COLO668 (cell line): Measurements from ENCODE around the gene ARHGAP8.
A peak's percentile ranks its signal among the peaks of the same experiment; 100 is the strongest.
"Not testable (repeated sequence)": the region's sequence is repeated elsewhere in the genome, so short reads cannot be mapped to it uniquely, and the experiment has no call there.

Experiments used
- DNase-seq: peaks from one replicate; lab custom pipeline; 2025; ENCODE audit not compliant: unreplicated experiment; lab: John Stamatoyannopoulos, UW

Gene ARHGAP8

DNA sequence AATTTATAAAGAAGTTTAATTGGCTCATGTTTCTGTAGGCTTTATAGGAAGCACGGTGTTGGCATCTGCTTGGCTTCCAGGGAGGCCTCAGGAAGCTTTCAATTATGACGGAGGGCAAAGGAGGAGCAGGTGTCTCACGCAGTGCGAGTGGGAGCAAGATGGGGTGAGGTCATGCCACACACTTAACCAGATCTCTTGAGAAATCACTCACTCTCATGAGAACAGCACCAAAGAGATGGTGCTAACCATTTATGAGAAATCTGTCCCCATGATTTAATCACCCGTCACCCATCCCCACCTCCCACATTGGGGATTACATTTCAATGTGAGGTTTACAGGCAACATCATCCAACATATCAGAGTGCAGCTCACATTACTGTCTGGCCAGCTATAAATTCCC is 103.5 kb downstream of the ARHGAP8 start:
- DNase-seq, result no peak

GRCh38 chr22:44858819-44859218 is 106.4 kb downstream of the ARHGAP8 start:
- not testable (repeated sequence) for DNase-seq

- no peak for DNase-seq
Measured at GRCh38 chr22:44859641-44860040, 107.3 kb downstream of the ARHGAP8 start.

GRCh38 chr22:44860311-44860710 is 107.9 kb downstream of the ARHGAP8 start:
- no peak for DNase-seq

- DNase-seq, result no peak
Measured at GRCh38 chr22:44861245-44861644, 108.9 kb downstream of the ARHGAP8 start.

DNA sequence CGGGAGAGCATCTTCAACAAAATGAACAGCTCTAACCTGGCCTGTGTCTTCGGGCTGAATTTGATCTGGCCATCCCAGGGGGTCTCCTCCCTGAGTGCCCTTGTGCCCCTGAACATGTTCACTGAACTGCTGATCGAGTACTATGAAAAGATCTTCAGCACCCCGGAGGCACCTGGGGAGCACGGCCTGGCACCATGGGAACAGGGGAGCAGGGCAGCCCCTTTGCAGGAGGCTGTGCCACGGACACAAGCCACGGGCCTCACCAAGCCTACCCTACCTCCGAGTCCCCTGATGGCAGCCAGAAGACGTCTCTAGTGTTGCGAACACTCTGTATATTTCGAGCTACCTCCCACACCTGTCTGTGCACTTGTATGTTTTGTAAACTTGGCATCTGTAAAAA is 109.9 kb downstream of the ARHGAP8 start:
- no peak for DNase-seq

DNA sequence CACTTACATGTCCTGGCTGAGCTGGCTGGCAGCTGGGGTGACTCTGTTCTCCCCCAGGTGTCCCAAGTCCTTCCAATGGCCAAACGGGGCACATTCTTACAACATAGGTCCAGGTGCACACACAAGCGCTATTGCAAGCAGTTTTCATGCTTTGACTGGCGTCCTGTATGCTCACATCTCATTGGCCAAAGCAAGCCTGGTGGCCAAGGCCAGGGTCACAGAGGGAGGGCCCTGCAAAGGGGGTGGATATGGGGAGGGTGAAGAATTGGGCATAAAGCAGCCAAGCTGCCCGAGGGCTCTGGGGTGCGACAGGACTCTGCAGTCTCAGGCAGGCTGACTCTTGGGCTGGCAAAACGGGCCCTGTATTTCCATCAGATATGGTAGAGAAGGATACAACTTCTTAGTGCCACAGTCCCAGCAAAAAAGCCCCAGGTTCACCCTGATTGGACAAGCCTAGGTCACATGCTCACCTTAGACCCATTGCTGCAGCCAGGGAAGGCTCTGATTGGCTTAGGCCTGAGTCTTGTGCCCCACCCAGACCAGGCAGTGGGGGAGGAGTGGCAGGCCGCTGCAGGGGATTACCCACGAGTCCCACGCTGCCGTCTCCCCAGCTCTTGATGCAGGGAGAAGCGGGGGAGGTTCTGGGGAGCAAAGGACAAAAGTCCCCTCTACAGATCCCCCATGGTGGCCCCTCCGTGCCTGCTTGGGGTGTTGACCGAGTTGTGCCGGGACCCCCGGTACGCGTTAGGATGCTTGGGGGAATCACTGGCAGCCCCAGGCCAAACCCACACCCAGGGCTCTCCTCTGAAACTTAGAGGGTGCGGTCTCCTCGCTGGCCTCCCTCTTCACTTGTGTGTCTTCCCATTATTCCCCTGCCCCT is 110.8 kb downstream of the ARHGAP8 start:
- DNase-seq, result no peak

DNA sequence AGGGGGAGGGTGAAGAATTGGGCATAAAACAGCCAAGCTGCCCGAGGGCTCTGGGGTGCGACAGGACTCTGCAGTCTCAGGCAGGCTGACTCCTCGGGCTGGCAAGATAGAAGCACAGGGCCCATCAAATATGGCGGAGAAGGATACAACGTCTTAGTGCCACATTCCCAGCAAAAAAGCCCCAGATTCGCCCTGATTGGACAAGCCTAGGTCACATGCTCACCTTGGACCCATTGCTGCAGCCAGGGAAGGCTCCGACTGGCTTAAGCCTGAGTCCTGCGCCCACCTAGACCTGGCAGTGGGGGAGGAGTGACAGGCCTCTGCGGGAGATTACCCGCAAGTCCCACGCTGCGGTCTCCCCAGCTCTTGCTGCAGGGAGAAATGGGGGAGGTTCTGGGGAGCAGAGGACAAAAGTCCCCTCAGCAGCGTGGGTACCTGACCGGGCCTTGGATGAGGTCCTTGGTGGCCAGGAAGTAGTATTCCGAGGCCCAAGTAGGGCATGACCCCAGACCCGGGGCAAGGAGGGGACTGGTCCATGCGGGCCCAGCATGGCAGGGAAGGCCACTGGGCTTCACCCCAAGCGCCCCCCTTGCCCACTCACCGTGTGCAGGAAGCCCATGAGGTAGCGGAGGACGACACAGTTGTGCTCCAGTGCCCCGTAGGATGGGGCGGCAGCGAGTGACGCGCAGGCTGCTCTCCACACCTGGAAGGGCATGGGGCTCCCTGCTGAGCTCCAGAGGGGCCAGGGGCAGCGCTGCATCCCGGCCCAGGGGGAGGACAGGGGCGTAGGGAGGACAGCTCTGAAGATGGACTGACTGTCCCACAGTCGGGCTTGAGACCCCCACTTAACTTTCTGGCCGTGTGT is 113.0 kb downstream of the ARHGAP8 start:
- DNase-seq, result no peak

- DNase-seq, result no peak
Measured at GRCh38 chr22:44869196-44869595, 116.8 kb downstream of the ARHGAP8 start.

GRCh38 chr22:44870021-44870420 is 117.6 kb downstream of the ARHGAP8 start:
- peak; percentile 29 for DNase-seq

- no peak for DNase-seq
Measured at GRCh38 chr22:44871782-44872181, 119.4 kb downstream of the ARHGAP8 start.

DNA sequence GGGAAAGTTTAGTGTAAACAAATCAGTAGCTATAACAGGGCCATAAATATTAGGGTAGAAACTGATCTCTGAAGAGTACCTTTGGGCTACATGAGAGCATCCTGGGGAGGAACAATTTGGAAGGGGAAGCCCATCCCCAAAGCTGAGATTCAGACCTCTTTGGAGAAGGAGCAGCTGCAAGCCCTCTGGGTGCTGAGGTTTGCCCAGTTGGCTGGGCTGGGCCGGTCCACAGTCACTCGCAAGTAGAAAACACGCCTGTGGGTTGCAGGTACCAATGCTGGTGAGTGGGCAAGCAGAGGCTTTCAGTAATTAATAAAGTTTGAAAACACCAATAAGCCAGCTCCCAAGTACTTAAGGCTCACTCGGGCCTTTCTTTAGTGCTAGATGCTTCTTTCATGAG is 124.5 kb downstream of the ARHGAP8 start:
- DNase-seq, result no peak

DNA sequence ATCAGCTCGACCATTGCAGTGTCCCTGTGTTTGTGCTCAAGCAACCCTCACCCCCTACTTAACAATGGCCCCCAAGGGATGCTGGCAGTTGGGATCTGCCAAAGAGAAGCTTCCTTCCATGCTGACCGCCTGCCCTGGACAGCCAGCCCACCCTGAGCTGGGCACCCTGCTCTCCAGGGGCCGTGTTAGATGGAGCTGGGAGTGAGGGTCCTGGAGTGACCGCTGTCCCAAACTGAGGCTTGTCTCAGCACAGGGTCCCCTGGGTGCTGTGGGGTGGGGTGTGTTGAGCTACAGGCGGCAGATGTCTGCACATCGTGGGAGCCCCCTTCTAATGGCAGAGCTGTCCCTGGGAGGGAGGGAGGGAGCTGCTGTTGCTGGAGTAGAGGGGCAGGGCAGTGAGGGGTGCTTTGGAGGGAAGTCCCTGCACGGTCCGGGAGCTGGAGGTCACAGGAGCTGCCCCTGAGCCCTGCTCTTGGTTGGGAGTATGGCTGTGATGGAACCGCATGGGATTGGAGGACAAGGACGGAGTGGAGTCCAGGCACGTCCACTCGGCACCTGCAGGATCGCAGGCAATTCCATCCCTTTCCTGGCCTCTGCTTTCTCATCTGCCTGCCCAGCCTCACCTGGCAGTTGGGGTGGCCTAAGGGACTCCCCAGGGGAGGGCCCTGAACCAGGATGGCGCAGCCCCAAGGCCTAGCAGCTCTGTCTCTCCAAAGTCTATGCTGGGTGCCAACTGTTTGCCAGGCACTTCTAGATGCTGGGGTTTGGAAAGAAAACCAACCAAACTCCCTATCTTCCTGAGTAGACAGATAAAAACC is 126.3 kb downstream of the ARHGAP8 start:
- no peak for DNase-seq

GRCh38 chr22:44879301-44879680 is 126.9 kb downstream of the ARHGAP8 start:
- DNase-seq, result no peak

GRCh38 chr22:44880610-44881290 is 128.4 kb downstream of the ARHGAP8 start:
- DNase-seq, result no peak

DNA sequence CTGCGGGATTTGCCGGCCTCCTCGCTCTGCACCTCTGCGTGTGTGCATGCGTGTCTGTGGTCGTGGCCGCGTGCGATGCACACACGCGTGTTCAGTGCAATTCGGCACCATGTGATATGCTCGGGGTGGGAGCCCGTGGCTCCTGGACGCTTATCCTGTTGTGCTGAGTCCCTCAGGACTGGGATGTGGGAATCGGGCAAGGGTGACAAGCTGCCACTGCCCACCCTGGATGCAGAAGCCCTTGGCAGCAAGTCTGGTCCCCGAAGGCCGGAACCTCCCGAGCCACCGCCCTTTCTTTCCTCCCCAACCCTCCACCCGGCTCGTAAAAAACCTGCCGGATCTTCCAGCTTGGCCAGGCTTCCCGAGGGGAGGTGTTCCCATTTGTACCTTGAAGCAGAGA is 129.2 kb downstream of the ARHGAP8 start:
- no peak for DNase-seq

DNA sequence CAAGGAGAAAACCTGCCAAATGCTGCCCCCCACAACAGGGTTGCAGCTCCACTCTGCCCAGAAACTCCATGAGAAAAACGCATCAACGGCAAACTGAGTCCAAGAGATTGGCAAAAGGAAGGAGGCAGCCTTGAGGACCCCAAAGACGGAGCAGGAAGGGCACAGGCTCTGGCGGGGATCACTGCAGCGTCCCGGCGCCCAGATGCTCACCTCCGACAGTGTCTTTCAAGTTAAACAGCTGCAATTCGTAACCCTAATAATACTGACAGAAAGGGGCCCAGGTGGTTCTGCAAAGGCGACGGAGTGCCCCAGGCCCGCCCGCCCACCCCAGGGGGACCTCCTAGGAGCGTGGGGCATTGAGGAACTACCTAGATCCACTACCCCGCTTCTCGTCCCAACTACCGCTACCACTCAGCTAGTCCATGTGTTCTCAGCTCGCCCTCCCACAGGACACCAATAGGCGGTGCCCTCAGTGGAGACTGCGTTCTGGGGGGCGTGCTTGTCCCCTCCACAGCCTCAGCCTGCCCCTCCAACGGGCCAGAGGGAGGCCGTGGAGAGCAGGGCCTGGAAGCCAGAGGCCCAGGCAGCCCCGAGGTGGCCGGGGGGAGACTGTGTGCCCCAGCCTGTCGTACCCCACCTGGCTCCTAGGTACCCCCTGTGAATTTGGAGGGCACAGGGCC is 130.0 kb downstream of the ARHGAP8 start:
- DNase-seq, result no peak

- no peak for DNase-seq
Measured at GRCh38 chr22:44883011-44883421, 130.6 kb downstream of the ARHGAP8 start.

GRCh38 chr22:44884562-44884961 is 132.2 kb downstream of the ARHGAP8 start:
- DNase-seq, result no peak
